ENCODE data around the gene FAM81A.

GRCh38 chr15:59491062-59491461 lies 53.1 kb downstream of the FAM81A start:
- TF ChIP-seq CTCF (IDR thresholded peaks at IDR 0.05) (no peak), POLR2A (IDR thresholded peaks at IDR 0.05) (no peak)
